Body of pancreas (tissue), 4 donors: ENCODE data around the gene ABCG1. TPM values are rescaled to one million over a fixed set of nuclear protein-coding genes. Genes with fewer than 3 reads are reported as not detected.

Experiments
- ATAC-seq: fragments of 150-250 bp; one replicate; pipeline ENCODE4 v1.9.1; 2016
- DNase-seq, 4 donors: peaks; one replicate each; pipeline ENCODE4 v3.0.0-alpha.2; 2019
- H3K27ac ChIP-seq, 4 donors: fragments of 200-600 bp; sonication (generic); 1 replicate in 3 of 4; 2 replicates in 1 of 4; pipeline versions ENCODE4 v1.5.1 to v1.6.1; 2016 to 2019; ENCODE audit warnings: mild to moderate bottlenecking in 1 of 4, mixed read lengths in 1 of 4, moderate library complexity in 1 of 4
- H3K27me3 ChIP-seq, 2 donors: fragments of 200-600 bp; sonication (generic); one replicate each; pipeline ENCODE4 v1.6.0; 2016; ENCODE audit warnings: mild to moderate bottlenecking in 1 of 2
- H3K36me3 ChIP-seq, 2 donors: fragments of 200-600 bp; sonication (generic); replicated peaks in 1 of 2; 2 replicates each; pipeline ENCODE4 v1.5.1; 2016; ENCODE audit warnings: low read depth in 2 of 2; ENCODE audit not compliant: insufficient read depth in 1 of 2
- H3K4me1 ChIP-seq: fragments of 200-600 bp; sonication (generic); one replicate; pipeline ENCODE4 v1.6.0; 2016
- H3K4me3 ChIP-seq, 2 donors: fragments of 200-600 bp; sonication (generic); 1 replicate in 1 of 2; 2 replicates in 1 of 2; pipeline ENCODE4 v1.5.1; 2016 to 2019
- H3K9me3 ChIP-seq, 3 donors: fragments of 200-600 bp; sonication (generic); 1 replicate in 2 of 3; 2 replicates in 1 of 3; pipeline ENCODE4 v1.5.1; 2016
- CTCF ChIP-seq, 7 experiments: fragments of 450-650 bp in 4 of 7; fragments of 200-600 bp in 3 of 7; sonication (generic) in 3 of 7; IDR thresholded peaks; one replicate each; pipeline ENCODE4 v1.5.1; 2016 to 2019; ENCODE audit warnings: antibody characterized with exemption in 7 of 7
- POLR2A ChIP-seq, 3 donors: fragments of 450-650 bp; IDR thresholded peaks; one replicate each; pipeline ENCODE4 v1.6.1; 2016; ENCODE audit warnings: antibody characterized with exemption in 3 of 3, mild to moderate bottlenecking in 2 of 3
- WGBS, 2 donors: methylation state at CpG; one replicate each; pipeline ENCODE4 v1.1.5; 2017; 5-methylcytosine and 5-hydroxymethylcytosine counted together
- intact Hi-C: fragments of 100-400 bp; cut with DNase I; formaldehyde crosslinking; loops from one replicate; pipeline ENCODE4 v1.15.1; 2023
- total RNA-seq, 2 donors: library from RNA; depleted of rRNA; stranded (reverse); fragments of >200 nt; gene quantifications; one replicate each; pipeline ENCODE4 v1.1.0, GENCODE V29; 2016

ABCG1 gene
- total RNA-seq, 2 donors from 2014 or later = 7.5 to 7.6 TPM

DNA sequence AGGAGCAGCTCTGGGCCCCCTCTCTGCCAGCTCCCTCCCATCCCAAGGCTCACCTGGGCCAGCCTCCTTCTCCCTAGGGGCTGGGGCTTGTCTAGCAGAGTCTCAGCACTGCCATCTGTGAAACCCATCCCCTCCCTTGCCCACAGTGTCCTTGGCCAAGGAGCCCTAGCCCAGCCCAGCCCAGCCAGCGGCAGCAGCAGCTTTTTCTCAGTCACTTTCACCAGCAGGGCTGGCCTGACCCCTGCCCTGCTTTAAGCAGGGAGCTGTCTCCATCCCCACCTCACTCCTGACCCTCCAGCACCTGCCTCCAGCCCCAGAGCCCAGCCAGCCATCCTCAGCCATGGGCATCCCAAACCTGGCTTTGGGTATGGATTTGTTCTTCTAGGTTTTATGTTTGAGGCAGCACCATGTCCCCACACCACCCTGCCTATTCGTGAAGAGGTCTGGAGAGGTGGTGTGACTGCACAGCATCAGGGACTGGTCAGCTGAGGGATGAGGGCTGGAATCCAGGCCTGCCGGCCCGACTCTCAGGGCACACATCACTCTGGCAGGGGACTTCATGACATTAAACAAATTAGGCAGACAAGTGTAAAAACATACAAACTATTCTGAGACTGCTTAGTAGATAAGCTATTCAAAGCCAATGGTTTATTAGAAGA lies 36.1 kb upstream of the ABCG1 start:
- H3K36me3 ChIP-seq = no peaks in the 10 kb centered on the region
- H3K27ac ChIP-seq = no peak overlapping the region
- WGBS, 2 donors = 52 to 71% methylated on average over 4 of the region's 4 CpGs
- intact Hi-C loops = no loop called here
- H3K4me1 ChIP-seq = no peaks in the 10 kb centered on the region
- H3K27me3 ChIP-seq = no peaks in the 10 kb centered on the region
- TF ChIP-seq CTCF (IDR thresholded peaks at IDR 0.05) = no peak
- no peak for TF ChIP-seq POLR2A (IDR thresholded peaks at IDR 0.05)
- peaks cover 0 to 2% (median 0%) of the 10 kb centered on the region in 3 donors for H3K9me3 ChIP-seq
- DNase-seq (no peak), ATAC-seq (no peak)
- H3K4me3 ChIP-seq = no peak overlapping the region

- no peak overlapping the region for H3K27ac ChIP-seq
- H3K27me3 ChIP-seq = no peaks in the 10 kb centered on the region
Measured at GRCh38 chr21:42183374-42184266, 35.3 kb upstream of the ABCG1 start.

GRCh38 chr21:42186591-42186990 lies 32.3 kb upstream of the ABCG1 start:
- 58 to 71% methylated on average over 2 of the region's 2 CpGs for WGBS, 2 donors
- H3K4me3 ChIP-seq = no peak overlapping the region
- H3K4me1 ChIP-seq = no peaks in the 10 kb centered on the region
- no peaks in the 10 kb centered on the region for H3K27me3 ChIP-seq
- DNase-seq = no peak
- no peaks in the 10 kb centered on the region for H3K9me3 ChIP-seq
- no peak for TF ChIP-seq CTCF (IDR thresholded peaks at IDR 0.05)
- TF ChIP-seq POLR2A (IDR thresholded peaks at IDR 0.05) = no peak
- H3K27ac ChIP-seq = no peak overlapping the region
- intact Hi-C loops = no loop called here
- no peaks in the 10 kb centered on the region for H3K36me3 ChIP-seq
- no peak for ATAC-seq

More at GRCh38 chr21:42183374-42184266, 35.3 kb upstream of the ABCG1 start:
- Histone ChIP-seq H3K36me3 (no peaks in the 10 kb centered on the region), H3K4me1 (no peaks in the 10 kb centered on the region), H3K9me3 (peaks cover 0 to 2% (median 0%) of the 10 kb centered on the region in 3 donors), H3K4me3 (no peak overlapping the region)
- intact Hi-C loops = no loop called here
- ATAC-seq = no peak
- TF ChIP-seq CTCF (IDR thresholded peaks at IDR 0.05) = no peak
- no peak for TF ChIP-seq POLR2A (IDR thresholded peaks at IDR 0.05)
- WGBS, 2 donors = 80 to 86% methylated on average over 6 of the region's 6 CpGs
- no peak for DNase-seq

DNA sequence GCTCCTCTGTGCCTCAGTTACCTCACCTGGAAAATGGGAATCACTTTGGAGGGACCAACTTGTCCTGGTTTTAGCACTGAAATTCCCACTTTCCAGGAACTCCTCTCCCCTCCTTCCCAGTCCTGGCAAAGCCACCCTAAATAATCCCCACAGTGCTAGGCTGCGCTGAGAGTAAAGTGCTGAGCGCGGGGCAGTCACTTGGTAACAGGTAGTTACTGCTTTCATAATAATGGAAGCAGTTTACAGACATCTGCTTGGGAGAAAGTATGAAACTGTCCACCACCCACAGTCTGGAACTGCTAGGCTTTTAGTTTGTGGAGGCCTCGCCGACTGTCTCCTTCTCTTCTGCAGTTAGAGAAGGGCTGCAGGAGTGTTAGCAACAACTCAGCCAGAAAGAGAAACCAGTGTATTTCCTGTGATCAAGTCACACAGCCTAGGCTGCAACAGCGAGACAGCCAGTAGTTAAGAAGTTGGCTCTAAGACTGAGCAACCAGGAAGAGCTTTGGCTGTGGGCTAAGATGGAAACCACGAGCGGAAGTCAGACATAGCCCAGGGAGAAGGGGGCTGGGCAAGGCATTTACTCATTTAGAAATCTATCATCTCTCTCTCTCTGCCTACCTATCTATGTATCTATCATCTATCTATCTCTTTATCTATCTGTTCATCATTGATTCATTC lies 30.8 kb upstream of the ABCG1 start:
- no peak for TF ChIP-seq POLR2A (IDR thresholded peaks at IDR 0.05)
- TF ChIP-seq CTCF (IDR thresholded peaks at IDR 0.05) = no peak
- Histone ChIP-seq H3K4me1 (no peaks in the 10 kb centered on the region), H3K27ac (peak overlapping the region in 2 of 4 donors; percentile 2 to 63), H3K4me3 (no peak overlapping the region), H3K27me3 (no peaks in the 10 kb centered on the region), H3K9me3 (no peaks in the 10 kb centered on the region), H3K36me3 (no peaks in the 10 kb centered on the region)
- DNase-seq = peak in 2 of 4 donors; percentile 29 to 67
- intact Hi-C loops = no loop called here
- WGBS, 2 donors = 76 to 84% methylated on average over 8 of the region's 8 CpGs
- no peak for ATAC-seq
